Upper lobe of left lung (tissue), 4 donors: Measurements from ENCODE around the gene GASK1A.

Experiments
- EP300 ChIP-seq, 4 donors: sonication (generic); formaldehyde crosslinking; IDR thresholded peaks; one replicate each; pipeline ENCODE4 v1.5.1; 2017; ENCODE audit warnings: antibody characterized with exemption in 4 of 4, control low read depth in 2 of 4
- POLR2A ChIP-seq, 4 donors: fragments of 450-650 bp; IDR thresholded peaks; one replicate each; pipeline ENCODE4 v1.5.1; 2016 to 2017; ENCODE audit warnings: antibody characterized with exemption in 4 of 4, mild to moderate bottlenecking in 2 of 4
- POLR2AphosphoS5 ChIP-seq, 2 donors: sonication (generic); formaldehyde crosslinking; IDR thresholded peaks; one replicate each; pipeline ENCODE4 v1.5.1; 2017; ENCODE audit warnings: antibody characterized with exemption in 2 of 2
- TF ChIP-seq, protein P1 (sequence below), 6 experiments: fragments of 450-650 bp in 4 of 6; fragments of 200-600 bp in 2 of 6; sonication (generic) in 2 of 6; IDR thresholded peaks; one replicate each; pipeline ENCODE4 v1.5.1; 2016 to 2019; ENCODE audit warnings: antibody characterized with exemption in 6 of 6

DNA sequence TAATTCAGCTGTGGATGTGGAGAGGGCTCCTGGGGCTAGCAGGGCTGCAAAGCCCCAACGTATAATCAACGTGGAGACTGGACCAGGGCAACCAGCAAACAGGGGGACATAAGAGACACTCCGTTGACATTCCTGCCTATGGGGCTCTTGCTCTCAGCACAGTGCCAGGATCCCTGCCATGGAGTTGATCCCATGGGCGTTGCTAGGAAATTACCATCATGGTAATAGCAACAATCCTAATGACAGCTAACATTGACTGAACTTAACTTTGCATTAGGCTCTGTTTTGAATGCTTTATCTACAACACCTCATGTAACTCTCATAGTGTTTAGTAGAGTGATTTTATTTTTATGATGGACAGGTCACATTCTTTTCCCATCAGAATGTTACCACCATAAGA lies 16.9 kb downstream of the GASK1A start:
- TF ChIP-seq, protein P1, sequence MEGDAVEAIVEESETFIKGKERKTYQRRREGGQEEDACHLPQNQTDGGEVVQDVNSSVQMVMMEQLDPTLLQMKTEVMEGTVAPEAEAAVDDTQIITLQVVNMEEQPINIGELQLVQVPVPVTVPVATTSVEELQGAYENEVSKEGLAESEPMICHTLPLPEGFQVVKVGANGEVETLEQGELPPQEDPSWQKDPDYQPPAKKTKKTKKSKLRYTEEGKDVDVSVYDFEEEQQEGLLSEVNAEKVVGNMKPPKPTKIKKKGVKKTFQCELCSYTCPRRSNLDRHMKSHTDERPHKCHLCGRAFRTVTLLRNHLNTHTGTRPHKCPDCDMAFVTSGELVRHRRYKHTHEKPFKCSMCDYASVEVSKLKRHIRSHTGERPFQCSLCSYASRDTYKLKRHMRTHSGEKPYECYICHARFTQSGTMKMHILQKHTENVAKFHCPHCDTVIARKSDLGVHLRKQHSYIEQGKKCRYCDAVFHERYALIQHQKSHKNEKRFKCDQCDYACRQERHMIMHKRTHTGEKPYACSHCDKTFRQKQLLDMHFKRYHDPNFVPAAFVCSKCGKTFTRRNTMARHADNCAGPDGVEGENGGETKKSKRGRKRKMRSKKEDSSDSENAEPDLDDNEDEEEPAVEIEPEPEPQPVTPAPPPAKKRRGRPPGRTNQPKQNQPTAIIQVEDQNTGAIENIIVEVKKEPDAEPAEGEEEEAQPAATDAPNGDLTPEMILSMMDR (IDR thresholded peaks at IDR 0.05) = no peak
- TF ChIP-seq POLR2AphosphoS5 (IDR thresholded peaks at IDR 0.05) (no peak), POLR2A (IDR thresholded peaks at IDR 0.05) (no peak), EP300 (IDR thresholded peaks at IDR 0.05) (no peak)
